ENCODE data around the gene WASHC2C.
"Not testable (repeated sequence)": the region's sequence is repeated elsewhere in the genome, so short reads cannot be mapped to it uniquely, and the experiment has no call there.

GRCh38 chr10:45761622-45762021, 34.6 kb downstream of the WASHC2C start:
- TF ChIP-seq POLR2AphosphoS5 (IDR thresholded peaks at IDR 0.05; ENCODE audit: low read depth, low read length); CTCF (IDR thresholded peaks at IDR 0.05); SIN3A (IDR thresholded peaks at IDR 0.05; ENCODE audit: borderline replicate concordance, insufficient read depth, low read depth, low read length): not testable (repeated sequence)
